ENCODE results near the gene PHF23. TPM values are rescaled to one million over a fixed set of nuclear protein-coding genes. Genes with fewer than 3 reads are reported as not detected.

PHF23 gene
- total and polyA plus RNA-seq, 9 of the 15 experiments (the other 6 are each of a cell fraction or from before 2014, with no cell fraction given) = 7.4 to 87.5 (median 33.7) TPM

DNA sequence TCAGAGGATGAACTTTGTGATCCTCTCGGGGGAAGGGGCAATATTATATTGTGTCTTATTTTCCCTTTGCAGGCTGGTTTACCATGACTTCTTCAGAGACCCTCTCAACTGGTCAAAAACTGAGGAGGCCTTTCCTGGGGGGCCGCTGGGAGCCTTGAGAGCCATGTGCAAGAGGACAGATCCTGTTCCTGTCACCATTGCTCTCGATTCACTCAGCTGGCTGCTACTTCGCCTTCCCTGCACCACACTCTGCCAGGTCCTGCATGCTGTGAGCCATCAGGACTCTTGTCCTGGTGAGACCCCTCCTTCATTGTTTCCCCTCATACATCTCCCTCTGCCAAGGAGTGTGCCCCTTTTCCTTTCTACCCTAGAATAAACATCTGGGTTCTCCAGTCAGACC is 15.3 kb upstream of the PHF23 start (continued):
- TF ChIP-seq TEAD4 (IDR thresholded peaks at IDR 0.05; ENCODE audit: low read length) (no peak), TEAD4 (CRISPR knock-in tag; IDR thresholded peaks at IDR 0.05; ENCODE audit: borderline replicate concordance) (no peak), HDAC2 (IDR thresholded peaks at IDR 0.05) (no peak), HLTF (IDR thresholded peaks at IDR 0.05) (no peak), STAT5A (IDR thresholded peaks at IDR 0.05; ENCODE audit: borderline replicate concordance, low read length) (no peak), HDAC1 (IDR thresholded peaks at IDR 0.05) (no peak)
- TF ChIP-seq, protein P1, sequence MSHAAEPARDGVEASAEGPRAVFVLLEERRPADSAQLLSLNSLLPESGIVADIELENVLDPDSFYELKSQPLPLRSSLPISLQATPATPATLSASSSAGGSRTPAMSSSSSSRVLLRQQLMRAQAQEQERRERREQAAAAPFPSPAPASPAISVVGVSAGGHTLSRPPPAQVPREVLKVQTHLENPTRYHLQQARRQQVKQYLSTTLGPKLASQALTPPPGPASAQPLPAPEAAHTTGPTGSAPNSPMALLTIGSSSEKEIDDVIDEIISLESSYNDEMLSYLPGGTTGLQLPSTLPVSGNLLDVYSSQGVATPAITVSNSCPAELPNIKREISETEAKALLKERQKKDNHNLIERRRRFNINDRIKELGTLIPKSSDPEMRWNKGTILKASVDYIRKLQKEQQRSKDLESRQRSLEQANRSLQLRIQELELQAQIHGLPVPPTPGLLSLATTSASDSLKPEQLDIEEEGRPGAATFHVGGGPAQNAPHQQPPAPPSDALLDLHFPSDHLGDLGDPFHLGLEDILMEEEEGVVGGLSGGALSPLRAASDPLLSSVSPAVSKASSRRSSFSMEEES (CRISPR knock-in tag; IDR thresholded peaks at IDR 0.05) = no peak
- TF ChIP-seq, protein P2, sequence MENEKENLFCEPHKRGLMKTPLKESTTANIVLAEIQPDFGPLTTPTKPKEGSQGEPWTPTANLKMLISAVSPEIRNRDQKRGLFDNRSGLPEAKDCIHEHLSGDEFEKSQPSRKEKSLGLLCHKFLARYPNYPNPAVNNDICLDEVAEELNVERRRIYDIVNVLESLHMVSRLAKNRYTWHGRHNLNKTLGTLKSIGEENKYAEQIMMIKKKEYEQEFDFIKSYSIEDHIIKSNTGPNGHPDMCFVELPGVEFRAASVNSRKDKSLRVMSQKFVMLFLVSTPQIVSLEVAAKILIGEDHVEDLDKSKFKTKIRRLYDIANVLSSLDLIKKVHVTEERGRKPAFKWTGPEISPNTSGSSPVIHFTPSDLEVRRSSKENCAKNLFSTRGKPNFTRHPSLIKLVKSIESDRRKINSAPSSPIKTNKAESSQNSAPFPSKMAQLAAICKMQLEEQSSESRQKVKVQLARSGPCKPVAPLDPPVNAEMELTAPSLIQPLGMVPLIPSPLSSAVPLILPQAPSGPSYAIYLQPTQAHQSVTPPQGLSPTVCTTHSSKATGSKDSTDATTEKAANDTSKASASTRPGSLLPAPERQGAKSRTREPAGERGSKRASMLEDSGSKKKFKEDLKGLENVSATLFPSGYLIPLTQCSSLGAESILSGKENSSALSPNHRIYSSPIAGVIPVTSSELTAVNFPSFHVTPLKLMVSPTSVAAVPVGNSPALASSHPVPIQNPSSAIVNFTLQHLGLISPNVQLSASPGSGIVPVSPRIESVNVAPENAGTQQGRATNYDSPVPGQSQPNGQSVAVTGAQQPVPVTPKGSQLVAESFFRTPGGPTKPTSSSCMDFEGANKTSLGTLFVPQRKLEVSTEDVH (IDR thresholded peaks at IDR 0.05; ENCODE audit: low read depth, partially characterized antibody) = no peak

Data from K562 (cell line).